GM19239 (cell line): ENCODE measurements around the gene CORO1C.

Experiments used
- DNase-seq: peaks from one replicate; pipeline ENCODE4 v3.0.0; 2011; ENCODE audit warnings: low spot score; ENCODE audit not compliant: insufficient read length
- FAIRE-seq: peaks from 2 replicates; lab custom pipeline; 2011; peaks lifted over from hg19 to GRCh38; lab: Jason Lieb, UNC

CORO1C gene

DNA sequence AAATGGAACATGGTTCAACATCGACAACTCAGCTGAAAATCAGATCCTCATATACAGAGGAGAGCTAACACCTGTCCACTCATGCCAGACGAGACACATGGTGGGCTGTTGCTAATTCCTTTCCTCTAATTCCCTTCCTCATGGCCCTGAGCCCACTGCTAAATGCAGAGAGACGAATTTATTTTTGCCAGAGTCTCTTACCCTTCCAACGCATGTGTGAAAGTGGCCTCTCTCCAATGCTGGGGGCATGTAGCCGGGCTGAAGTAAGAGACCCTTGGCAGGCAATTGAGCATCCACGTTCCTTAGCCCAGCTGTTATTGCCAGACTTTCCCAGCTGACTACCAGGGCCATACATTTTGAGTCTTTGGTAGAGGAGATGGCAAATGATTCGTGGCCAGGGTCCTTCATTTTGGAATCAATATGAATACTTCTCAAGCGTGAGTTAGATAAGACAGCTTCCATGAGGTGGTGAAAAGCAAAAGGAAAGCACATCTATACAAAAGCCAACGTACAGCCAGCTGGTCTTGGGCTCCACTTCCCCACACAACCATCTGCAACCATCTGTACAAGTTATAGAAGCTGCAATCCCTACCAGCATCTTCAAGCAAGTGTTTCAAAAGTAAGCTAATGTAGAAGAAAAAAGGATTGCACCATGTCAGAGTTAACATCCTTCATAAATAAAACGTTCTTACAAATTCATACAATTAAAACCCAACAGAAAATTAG, 28.6 kb downstream of the CORO1C start:
- DNase-seq (no peak), FAIRE-seq (no peak)

GRCh38 chr12:108701779-108702441, 29.4 kb downstream of the CORO1C start:
- FAIRE-seq (peak; percentile 67), DNase-seq (no peak)

- no peak for FAIRE-seq
- DNase-seq = no peak
Observed at GRCh38 chr12:108700833-108701541, 30.3 kb downstream of the CORO1C start.

- no peak for FAIRE-seq
- no peak for DNase-seq
Observed at GRCh38 chr12:108699955-108700563, 31.3 kb downstream of the CORO1C start.

- DNase-seq (no peak), FAIRE-seq (no peak)
Observed at GRCh38 chr12:108697905-108698304, 33.4 kb downstream of the CORO1C start.

DNA sequence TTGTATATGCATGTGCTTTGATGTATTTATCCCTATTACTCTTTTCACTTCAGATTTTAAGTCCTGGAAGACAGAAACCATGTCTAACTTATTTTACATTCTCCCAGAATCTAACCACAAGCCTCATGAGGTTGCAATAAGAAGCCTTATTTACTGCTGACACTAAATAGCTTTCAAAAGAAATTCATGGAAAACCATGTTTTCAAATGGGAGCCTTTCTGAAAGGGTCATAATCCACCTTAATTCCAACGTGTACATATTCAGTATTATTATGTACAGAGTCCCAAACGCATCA, 34.4 kb downstream of the CORO1C start:
- FAIRE-seq (no peak), DNase-seq (no peak)

- no peak for FAIRE-seq
Observed at GRCh38 chr12:108696111-108696995, 35.0 kb downstream of the CORO1C start.

GRCh38 chr12:108694812-108695278, 36.5 kb downstream of the CORO1C start:
- DNase-seq (no peak), FAIRE-seq (peak; percentile 44)

More at GRCh38 chr12:108696111-108696995, 35.0 kb downstream of the CORO1C start:
- no peak for DNase-seq

DNA sequence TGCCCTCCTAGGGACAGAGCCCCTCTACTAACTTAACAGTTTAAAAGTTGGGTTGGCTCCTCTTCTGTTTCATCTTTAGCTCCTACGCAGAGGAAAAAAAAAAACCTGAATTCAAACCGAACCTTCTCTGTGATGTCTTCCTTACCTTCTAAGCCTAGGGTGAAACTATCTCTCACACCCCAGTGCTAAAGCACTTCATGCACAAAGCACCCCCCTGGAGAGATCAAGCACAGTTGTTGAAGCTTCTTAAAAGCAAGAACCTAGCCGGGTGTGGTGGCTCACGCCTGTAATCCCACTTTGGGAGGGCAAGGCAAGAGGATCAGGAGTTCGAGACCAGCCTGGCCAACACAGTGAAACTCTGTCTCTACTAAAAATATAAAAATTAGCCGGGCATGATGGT, 37.6 kb downstream of the CORO1C start:
- DNase-seq (no peak), FAIRE-seq (peak; percentile 71)

DNA sequence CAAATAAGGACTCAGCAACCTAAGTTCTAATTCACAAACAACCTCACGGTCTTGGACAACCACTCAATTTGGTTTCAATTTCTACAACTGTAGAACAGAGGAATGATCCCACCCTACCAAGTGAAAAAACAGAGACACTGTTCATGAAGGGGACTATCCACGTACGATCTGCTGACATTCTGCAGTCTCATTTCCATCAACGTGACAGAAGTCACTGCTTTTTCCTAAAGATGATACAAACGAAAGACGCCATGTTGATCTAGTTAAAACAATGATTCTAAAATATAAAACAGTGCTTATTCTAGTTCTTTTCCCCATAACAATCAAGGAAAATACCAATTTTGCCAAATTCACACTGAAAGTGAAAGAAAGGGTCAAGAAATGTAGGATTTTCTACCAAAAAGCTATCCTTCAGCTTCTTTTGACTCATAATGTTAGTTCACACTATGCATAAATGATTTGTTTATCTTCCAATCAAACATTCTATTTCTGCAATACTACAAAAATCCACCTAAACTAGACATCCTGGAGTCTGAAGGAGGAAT, 38.1 kb downstream of the CORO1C start:
- FAIRE-seq = no peak
- DNase-seq = no peak

DNA sequence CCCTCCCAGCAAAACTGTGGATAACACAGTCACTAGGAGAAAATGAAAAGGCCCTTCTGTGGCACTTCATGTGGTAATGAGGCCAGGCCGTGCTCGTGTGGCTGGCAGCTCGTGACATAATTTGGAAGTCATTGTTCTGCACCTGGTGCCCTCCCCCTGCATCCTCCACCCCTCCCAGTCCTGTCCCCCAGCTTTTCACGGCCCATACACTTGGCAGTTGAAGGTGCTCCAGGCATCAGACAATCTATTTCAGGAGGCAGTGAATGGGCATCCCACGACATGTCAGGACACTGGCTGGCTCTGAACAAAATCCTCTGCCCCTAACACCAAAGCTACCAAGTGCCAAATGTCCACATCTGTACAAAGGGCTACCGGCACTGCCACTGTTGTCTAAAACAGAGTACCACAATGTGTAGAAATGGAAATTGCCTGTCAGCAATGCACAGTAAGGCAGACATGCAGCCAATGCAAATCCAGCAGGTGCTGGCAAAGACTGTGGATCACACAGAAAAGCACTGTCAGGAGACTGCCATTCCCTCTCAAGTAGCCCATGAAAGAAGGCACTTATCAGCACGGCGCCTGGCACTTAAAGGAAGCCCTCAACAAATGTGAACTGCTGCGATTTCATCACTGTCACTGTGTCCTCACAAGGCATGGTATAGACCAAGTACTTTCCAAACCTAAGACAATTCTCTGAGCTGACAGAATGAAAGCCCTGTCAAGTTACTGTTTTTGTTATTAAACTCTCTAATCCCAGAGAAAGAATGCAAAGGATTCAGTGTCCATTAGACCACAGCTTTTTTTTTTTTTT, 39.1 kb downstream of the CORO1C start:
- no peak for DNase-seq
- FAIRE-seq = peak; percentile 60

GRCh38 chr12:108691175-108691997, 39.9 kb downstream of the CORO1C start:
- DNase-seq (peak; percentile 19), FAIRE-seq (peak; percentile 86)

- DNase-seq (no peak), FAIRE-seq (no peak)
Observed at GRCh38 chr12:108690542-108691174, 40.7 kb downstream of the CORO1C start.

DNA sequence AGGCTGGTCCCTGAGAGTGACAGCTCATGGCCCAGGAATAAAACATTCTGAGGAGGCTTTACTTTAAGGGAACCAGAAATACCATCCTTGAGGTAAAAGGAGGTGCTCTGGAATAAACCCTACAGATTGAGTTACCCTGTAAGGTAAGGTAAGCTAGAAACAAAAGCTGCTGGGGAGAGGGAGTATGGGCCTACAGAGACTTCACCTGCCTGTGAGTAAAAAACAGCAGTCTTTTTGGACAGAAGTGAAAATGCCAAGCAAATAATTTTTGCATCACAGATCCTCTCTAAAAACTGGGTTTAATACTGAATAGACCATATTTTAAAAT, 41.2 kb downstream of the CORO1C start:
- FAIRE-seq = no peak
- DNase-seq = no peak

DNA sequence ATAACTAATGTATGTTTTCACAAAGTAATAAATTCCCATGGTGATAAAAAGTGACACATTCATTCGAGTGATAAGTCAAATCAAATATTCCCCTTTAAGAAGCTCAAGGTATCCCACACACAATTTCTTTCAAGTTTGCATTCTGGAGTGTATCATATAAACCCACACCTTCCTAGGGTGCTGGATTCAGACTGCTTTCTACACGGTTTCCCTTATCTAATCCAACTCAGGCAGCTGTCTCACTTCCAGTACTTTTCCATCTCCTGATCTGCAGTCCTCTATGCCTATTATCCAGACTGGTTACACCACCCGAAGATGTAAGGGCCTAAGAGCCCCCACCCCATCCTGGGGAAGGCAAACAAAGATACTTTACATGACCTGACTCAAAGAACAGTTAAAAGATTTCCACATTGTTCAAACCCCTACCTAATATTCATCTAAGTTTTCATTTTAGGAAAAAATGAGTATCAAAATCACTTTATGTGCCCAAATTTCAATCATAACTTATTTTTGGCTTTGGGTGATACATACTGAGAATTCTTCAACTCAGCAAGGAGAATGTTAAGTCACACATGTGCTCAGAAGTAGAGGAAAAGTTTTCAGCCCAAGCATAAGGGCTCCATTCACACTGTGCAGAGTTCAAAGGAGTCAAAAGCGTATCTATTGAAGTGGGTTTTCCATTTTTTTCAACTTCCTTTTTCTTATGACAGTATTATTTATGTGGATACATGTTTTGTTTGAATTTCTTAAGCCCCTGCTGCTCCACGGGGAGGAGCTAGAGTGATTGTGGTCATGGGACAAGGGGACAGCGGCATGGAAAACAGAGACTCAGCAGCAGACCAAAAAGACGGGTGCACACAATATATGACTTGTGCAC, 41.8 kb downstream of the CORO1C start:
- peak; percentile 47 for FAIRE-seq
- no peak for DNase-seq

DNA sequence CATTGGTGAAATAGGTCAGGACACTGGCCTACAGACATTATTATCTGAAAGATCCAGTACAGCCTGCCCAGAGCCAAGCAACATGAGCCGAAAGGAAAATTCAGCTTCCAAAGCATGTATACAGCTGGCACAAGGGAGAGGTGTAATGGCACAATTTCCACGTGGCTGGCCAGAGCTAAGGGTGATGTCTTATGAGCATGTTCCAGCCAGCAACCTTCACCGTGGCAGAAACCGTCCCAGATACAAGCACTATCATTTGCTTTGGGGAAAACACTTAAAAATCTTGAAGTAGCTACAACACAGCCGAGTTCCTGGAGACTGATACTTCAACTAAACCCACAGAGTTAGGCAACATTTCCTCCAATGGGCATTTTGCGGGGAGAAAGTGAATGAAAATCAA, 44.5 kb downstream of the CORO1C start:
- no peak for FAIRE-seq
- no peak for DNase-seq
